ENCODE results near the gene LIN7B.
A peak's percentile ranks its signal among the peaks of the same experiment; 100 is the strongest.
"Not testable (repeated sequence)": the region's sequence is repeated elsewhere in the genome, so short reads cannot be mapped to it uniquely, and the experiment has no call there.

The LIN7B gene

DNA sequence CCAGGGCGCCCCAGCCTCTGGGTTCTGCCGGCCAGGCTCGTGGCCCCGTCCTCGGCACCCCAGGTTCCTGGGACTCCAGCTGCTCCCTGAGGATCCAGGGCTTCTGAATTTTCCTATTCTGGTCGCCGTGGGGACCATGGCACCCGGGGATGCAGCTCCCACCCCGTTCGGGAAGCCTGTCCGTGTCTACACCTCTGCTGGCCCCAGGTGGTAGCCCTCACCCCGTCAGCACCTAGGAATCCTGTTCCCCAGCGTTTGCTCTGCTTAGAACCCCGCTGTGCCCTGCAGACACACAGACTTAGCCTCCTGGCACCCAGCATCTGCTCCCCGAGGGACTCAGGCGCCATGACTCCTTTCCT is 6.1 kb downstream of the LIN7B start:
- in situ Hi-C loops (cut with MboI; ENCODE audit: low sequenced_read_pairs, unreplicated experiment), result no loop called here
- TF ChIP-seq, protein P1, sequence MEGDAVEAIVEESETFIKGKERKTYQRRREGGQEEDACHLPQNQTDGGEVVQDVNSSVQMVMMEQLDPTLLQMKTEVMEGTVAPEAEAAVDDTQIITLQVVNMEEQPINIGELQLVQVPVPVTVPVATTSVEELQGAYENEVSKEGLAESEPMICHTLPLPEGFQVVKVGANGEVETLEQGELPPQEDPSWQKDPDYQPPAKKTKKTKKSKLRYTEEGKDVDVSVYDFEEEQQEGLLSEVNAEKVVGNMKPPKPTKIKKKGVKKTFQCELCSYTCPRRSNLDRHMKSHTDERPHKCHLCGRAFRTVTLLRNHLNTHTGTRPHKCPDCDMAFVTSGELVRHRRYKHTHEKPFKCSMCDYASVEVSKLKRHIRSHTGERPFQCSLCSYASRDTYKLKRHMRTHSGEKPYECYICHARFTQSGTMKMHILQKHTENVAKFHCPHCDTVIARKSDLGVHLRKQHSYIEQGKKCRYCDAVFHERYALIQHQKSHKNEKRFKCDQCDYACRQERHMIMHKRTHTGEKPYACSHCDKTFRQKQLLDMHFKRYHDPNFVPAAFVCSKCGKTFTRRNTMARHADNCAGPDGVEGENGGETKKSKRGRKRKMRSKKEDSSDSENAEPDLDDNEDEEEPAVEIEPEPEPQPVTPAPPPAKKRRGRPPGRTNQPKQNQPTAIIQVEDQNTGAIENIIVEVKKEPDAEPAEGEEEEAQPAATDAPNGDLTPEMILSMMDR (IDR thresholded peaks at IDR 0.05; ENCODE audit: borderline replicate concordance, control extremely low read depth, extremely low read depth, insufficient read depth, missing control alignments), result no peak
- DNase-seq (ENCODE audit: low spot score), result no peak

DNA sequence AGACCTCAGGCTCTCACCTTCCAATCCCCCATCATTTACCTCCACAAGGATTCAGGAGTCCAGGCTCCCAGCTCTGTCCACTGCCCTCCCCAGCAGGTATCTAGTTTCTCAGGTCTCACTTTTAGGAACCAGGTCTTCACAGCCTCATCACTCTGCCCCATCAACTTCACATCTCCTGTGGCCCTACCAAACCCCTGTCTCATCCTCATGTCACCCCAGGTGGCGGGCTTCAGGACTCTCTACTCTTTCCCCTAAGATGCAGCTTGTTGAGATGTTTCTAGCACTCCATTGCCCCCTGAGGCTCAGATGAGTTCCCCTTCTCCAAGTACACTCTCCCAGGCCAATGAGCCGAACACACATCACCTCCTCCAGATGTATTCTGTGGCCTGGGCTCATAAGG is 6.7 kb downstream of the LIN7B start:
- in situ Hi-C loops (cut with MboI; ENCODE audit: low sequenced_read_pairs, unreplicated experiment), result no loop called here
- TF ChIP-seq, protein P1 (IDR thresholded peaks at IDR 0.05; ENCODE audit: borderline replicate concordance, control extremely low read depth, extremely low read depth, insufficient read depth, missing control alignments), result no peak
- DNase-seq (ENCODE audit: low spot score), result no peak

DNA sequence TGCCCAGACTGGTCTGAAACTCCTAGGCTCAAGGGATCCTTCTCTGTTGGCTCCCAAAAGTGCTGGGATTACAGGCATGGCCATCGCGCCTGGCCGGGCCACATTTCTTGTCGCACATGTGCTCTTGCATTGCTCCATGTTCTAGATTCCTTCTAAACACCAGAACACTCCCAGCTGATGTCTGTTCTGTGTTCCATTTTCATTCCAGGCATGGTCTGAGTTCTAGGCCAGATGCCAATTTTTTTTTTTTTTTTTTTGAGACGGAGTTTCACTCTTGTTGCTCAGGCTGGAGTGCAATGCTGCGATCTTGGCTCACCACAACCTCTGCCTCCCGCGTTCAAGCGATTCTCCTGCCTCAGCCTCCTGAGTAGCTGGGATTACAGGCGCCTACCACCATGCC is 7.7 kb downstream of the LIN7B start:
- in situ Hi-C loops (cut with MboI; ENCODE audit: low sequenced_read_pairs, unreplicated experiment); DNase-seq (ENCODE audit: low spot score): not testable (repeated sequence)

DNA sequence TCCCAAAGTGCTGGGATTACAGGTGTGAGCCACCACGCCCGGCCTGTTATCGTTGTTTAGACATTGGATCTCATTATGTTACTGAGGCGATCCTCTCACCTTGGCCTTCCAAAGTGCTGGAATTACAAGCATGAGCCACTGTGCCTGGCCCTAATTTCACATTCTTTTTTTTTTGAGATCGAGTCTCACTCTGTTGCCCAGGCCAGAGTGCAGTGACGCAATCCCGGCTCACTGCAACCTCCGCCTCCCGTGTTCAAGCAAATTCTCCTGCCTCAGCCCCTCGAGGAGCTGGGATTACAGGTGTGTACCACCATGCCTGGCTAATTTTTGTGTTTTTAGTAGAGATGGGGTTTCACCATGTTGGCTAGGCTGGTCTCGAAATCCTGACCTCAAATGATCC is 9.1 kb downstream of the LIN7B start:
- in situ Hi-C loops (cut with MboI; ENCODE audit: low sequenced_read_pairs, unreplicated experiment); DNase-seq (ENCODE audit: low spot score): not testable (repeated sequence)

DNA sequence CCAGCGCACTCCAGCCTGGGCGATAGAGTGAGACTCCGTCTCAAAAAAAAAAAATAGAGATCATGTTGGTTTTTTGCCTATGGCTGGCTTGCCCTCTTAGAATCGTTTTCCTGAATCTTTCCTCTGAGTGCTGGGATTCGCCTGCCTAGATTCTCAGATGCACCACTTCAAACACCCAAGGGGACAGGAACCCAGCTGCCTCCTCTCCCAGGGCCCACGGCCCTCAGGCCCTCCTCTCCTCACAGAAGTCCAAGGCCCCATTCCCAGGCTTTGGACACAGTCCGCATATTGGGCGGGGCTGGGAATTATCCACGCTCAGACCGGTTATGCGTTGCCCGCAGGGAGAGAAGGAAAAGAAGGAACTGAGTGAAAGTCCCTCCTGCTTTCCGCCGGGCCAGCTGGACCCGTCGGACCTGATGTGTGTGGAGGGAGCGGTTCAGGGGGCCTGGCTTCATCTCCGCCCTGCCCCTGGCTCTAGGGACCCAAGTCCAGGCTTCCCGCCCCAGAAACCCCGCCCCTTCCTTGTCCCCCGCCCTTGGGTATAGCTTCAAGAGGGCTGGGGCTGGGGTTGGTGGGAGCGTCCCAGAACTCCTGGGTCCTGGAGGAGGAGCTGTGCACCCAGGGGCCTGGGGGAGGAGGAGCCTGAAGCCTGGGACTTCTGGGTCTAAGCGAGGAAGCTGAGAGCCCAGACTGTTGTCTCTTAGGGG is 11.0 kb downstream of the LIN7B start:
- in situ Hi-C loops (cut with MboI; ENCODE audit: low sequenced_read_pairs, unreplicated experiment), result no loop called here
- DNase-seq (ENCODE audit: low spot score), result no peak
- TF ChIP-seq, protein P1 (IDR thresholded peaks at IDR 0.05; ENCODE audit: borderline replicate concordance, control extremely low read depth, extremely low read depth, insufficient read depth, missing control alignments), result no peak

DNA sequence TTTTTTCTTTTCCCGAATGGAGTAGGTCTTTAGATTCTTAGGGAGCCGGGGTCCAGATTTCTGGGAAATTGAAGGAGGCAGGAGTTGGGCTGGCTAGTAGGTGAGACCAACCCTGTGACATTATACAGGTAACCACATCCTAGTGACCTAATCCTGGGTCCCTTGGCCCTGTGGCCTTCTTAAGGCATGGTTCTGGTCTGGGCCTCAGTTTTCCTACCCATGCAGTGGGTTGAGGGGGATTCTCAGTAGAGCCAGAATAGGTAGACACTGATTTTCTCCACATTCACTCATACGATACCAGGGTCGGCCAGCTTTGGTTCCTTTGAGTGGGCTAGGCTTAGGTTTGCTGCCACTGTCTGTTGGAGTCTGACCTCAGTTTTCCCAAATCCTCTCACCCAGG is 12.4 kb downstream of the LIN7B start:
- in situ Hi-C loops (cut with MboI; ENCODE audit: low sequenced_read_pairs, unreplicated experiment), result no loop called here
- DNase-seq (ENCODE audit: low spot score), result no peak
- TF ChIP-seq, protein P1 (IDR thresholded peaks at IDR 0.05; ENCODE audit: borderline replicate concordance, control extremely low read depth, extremely low read depth, insufficient read depth, missing control alignments), result no peak

DNA sequence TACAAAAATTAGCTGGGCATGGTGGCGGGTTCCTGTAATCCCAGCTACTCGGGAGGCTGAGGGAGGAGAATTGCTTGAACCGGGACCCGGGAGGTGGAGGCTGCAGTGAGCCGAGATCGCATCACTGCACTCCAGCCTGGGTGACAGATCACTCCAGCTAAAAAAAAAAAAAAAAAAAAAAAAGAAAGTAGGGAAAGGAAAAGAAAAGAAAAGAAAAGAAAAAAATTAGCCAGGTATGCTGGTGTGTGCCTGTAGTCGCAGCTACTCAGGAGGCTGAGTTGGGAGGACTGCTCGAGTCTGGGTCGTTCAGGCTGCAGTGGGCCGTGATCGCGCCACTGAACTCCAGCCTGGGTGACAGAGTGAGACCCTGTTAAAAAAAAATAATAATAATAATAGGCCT is 13.1 kb downstream of the LIN7B start:
- DNase-seq (ENCODE audit: low spot score); in situ Hi-C loops (cut with MboI; ENCODE audit: low sequenced_read_pairs, unreplicated experiment): not testable (repeated sequence)

DNA sequence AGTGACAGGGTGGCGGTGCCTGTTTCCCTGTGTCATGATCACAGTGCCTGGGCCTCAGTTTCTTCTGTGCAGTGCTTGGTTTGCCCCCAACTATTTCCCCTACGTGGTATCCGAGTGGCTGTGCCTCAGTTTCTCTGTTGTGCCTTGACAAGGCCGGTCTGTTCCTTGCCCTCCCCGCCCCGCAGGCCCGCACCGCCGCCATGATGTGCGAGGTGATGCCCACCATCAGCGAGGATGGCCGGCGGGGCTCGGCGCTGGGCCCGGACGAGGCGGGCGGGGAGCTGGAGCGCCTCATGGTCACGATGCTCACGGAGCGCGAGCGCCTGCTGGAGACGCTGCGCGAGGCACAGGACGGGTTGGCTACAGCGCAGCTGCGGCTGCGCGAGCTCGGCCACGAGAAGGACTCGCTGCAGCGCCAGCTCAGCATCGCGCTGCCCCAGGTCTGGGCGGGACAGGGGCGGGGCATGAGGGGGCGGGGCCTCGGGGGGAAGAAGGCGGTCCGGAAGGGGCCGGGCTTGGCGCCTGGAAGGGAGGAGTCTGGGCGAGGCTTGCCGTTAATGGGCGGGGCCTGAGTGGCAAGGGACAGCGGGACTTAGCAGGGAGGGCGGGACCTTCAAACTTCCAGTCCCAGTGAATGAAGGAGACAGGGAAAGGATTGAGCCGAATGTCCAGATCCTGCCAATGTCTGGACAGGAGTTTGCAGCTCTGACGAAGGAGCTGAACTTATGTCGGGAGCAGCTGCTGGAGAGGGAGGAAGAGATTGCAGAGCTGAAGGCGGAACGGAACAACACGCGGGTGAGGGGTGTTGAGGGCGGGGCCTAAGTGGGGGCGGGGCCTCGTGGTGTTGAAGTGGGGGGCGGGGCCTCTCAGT is 13.7 kb downstream of the LIN7B start:
- peak; percentile 100 for DNase-seq (ENCODE audit: low spot score)
- in situ Hi-C loops (cut with MboI; ENCODE audit: low sequenced_read_pairs, unreplicated experiment), result no loop called here
- TF ChIP-seq, protein P1 (IDR thresholded peaks at IDR 0.05; ENCODE audit: borderline replicate concordance, control extremely low read depth, extremely low read depth, insufficient read depth, missing control alignments), result no peak
